ENCODE measurements around the gene ZBTB8B. TPM values are rescaled to one million over a fixed set of nuclear protein-coding genes. Genes with fewer than 3 reads are reported as not detected.
"Not testable (repeated sequence)": the region's sequence is repeated elsewhere in the genome, so short reads cannot be mapped to it uniquely, and the experiment has no call there.

The ZBTB8B gene
- total RNA-seq, 1 donor from 2014 or later, result 3.3 TPM

DNA sequence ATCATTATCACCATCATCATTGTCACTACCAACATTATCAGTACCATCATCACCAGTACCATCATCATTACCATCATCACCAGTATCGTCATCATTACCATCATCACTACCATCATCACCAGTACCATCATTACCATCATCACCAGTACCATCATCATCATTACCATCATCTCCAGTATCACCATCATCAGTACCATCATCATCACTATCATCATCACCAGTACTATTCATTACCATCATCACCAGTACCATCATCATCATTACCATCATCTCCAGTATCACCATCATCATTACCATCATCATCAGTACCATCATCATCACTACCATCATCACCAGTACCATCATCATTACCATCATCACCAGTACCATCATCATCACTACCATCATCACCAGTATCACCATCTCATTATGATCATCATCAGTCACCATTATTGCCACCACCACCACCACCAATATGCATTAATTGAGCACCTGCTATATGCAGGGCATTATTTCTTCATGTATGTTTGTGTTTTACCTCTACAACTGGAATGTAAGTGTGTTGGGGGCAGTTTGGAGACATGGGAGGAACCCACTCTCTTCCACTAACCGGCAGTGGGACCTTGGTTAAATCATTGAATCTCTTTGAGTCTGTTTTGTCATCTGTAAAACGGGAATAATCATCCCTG, 7.0 kb downstream of the ZBTB8B start:
- Mint-ChIP-seq H3K4me1 (no peaks in the 10 kb centered on the region), H3K9me3 (no peaks in the 10 kb centered on the region), H3K27me3 (ENCODE audit: low read depth) (no peaks in the 10 kb centered on the region), H3K36me3 (ENCODE audit: low read depth) (no peaks in the 10 kb centered on the region), H3K27ac (ENCODE audit: unreplicated experiment) (no peak overlapping the region), H3K4me3 (no peak overlapping the region)
- DNase-seq (ENCODE audit: low read depth, low spot score), result no peak
- no peak for TF ChIP-seq CTCF (conservative IDR thresholded peaks at IDR 0.05)

- DNase-seq (ENCODE audit: low read depth, low spot score); H3K4me1 Mint-ChIP-seq; H3K36me3 Mint-ChIP-seq (ENCODE audit: low read depth); H3K27me3 Mint-ChIP-seq (ENCODE audit: low read depth); H3K9me3 Mint-ChIP-seq; H3K27ac Mint-ChIP-seq (ENCODE audit: unreplicated experiment); H3K4me3 Mint-ChIP-seq: not testable (repeated sequence)
These were observed 8.1 kb downstream of the ZBTB8B start for GRCh38 chr1:32472966-32473365.

GRCh38 chr1:32474954-32475353, 10.1 kb downstream of the ZBTB8B start:
- Mint-ChIP-seq H3K9me3 (no peaks in the 10 kb centered on the region), H3K36me3 (ENCODE audit: low read depth) (no peaks in the 10 kb centered on the region), H3K27ac (ENCODE audit: unreplicated experiment) (no peak overlapping the region), H3K4me1 (no peaks in the 10 kb centered on the region), H3K4me3 (no peak overlapping the region), H3K27me3 (ENCODE audit: low read depth) (no peaks in the 10 kb centered on the region)
- DNase-seq (ENCODE audit: low read depth, low spot score), result no peak
- TF ChIP-seq CTCF (conservative IDR thresholded peaks at IDR 0.05), result no peak

GRCh38 chr1:32480003-32480402, 15.1 kb downstream of the ZBTB8B start:
- no peak for TF ChIP-seq CTCF (conservative IDR thresholded peaks at IDR 0.05)
- H3K36me3 Mint-ChIP-seq (ENCODE audit: low read depth), result peaks cover 7% of the 10 kb centered on the region

GRCh38 chr1:32480761-32481160, 15.9 kb downstream of the ZBTB8B start:
- Mint-ChIP-seq H3K9me3 (no peaks in the 10 kb centered on the region), H3K27me3 (ENCODE audit: low read depth) (no peaks in the 10 kb centered on the region), H3K4me1 (no peaks in the 10 kb centered on the region), H3K4me3 (no peak overlapping the region), H3K36me3 (ENCODE audit: low read depth) (peaks cover 11% of the 10 kb centered on the region), H3K27ac (ENCODE audit: unreplicated experiment) (no peak overlapping the region)
- no peak for DNase-seq (ENCODE audit: low read depth, low spot score)
- TF ChIP-seq CTCF (conservative IDR thresholded peaks at IDR 0.05), result no peak

More at GRCh38 chr1:32480003-32480402, 15.1 kb downstream of the ZBTB8B start:
- Mint-ChIP-seq H3K4me3 (no peak overlapping the region), H3K27me3 (ENCODE audit: low read depth) (no peaks in the 10 kb centered on the region), H3K4me1 (no peaks in the 10 kb centered on the region), H3K9me3 (no peaks in the 10 kb centered on the region), H3K27ac (ENCODE audit: unreplicated experiment) (no peak overlapping the region)
- no peak for DNase-seq (ENCODE audit: low read depth, low spot score)

DNA sequence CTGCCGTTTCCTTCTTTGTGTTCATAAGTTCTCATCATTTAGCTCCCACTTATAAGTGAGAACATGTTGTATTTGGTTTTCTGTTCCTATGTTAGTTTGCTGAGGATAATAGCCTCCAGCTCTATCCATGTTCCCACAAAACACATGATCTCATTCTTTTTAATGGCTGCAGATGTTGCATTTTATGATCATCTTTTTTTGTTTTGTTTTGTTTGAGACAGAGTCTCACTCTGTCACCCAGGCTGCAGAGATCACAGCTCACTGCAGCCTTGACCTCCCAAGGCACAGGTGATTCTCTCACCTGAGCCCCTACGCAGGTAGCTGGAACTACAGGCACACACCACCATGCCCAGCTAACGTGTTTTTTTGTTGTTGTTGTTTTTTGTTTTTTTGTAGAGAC, 16.9 kb downstream of the ZBTB8B start:
- H3K27ac Mint-ChIP-seq (ENCODE audit: unreplicated experiment); H3K27me3 Mint-ChIP-seq (ENCODE audit: low read depth); H3K4me1 Mint-ChIP-seq; DNase-seq (ENCODE audit: low read depth, low spot score); H3K9me3 Mint-ChIP-seq; H3K4me3 Mint-ChIP-seq: not testable (repeated sequence)
- peaks cover 11% of the 10 kb centered on the region for H3K36me3 Mint-ChIP-seq (ENCODE audit: low read depth)
